Fibroblast of pulmonary artery (primary cell): ENCODE data around the gene INPP4B.

Experiments
- DNase-seq: peaks from one replicate; pipeline ENCODE4 v3.0.0-alpha.2; 2010; ENCODE audit warnings: low read depth
- H3K4me3 ChIP-seq: replicated peaks from 2 replicates; pipeline ENCODE4 v1.5.1; 2011; ENCODE audit warnings: low read depth, mild to moderate bottlenecking, control low read depth, low read length, moderate library complexity
- TF ChIP-seq, protein P1 (sequence below): IDR thresholded peaks from 2 replicates; pipeline ENCODE4 v1.5.1; 2011; ENCODE audit warnings: mild to moderate bottlenecking, control low read depth, low read length, inconsistent platforms; ENCODE audit errors: missing control alignments

Gene INPP4B

DNA sequence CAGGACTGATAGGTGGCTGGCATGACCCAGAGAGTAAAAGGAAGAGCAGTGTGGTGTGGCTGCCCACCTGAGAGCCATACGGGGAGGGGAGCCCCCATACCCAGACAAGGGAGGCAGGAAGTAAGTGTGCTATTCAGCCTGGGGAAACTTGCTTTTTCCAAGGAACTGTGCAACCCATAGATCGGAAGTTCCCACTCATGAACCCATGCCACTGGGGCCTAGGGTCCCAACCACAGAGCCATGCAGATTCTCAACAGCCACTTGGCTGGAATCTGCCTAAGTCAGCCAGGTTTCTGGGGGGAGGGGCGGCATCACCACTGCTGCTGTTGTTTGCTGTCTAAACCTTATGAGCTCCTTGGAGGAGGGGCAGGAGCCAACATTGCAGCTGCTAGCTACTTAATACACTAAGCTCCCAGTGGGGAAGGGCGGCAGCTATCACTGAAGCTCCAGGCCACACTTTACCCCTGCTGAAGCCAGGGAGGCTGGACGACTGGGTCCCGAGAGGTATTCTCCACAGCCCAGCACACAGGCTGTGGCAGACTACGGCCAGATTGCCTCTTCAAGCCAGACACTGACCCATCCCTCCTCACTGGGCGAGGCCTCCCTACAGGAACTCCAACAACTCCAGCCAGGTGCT lies 410.4 kb downstream of the INPP4B start:
- TF ChIP-seq, protein P1, sequence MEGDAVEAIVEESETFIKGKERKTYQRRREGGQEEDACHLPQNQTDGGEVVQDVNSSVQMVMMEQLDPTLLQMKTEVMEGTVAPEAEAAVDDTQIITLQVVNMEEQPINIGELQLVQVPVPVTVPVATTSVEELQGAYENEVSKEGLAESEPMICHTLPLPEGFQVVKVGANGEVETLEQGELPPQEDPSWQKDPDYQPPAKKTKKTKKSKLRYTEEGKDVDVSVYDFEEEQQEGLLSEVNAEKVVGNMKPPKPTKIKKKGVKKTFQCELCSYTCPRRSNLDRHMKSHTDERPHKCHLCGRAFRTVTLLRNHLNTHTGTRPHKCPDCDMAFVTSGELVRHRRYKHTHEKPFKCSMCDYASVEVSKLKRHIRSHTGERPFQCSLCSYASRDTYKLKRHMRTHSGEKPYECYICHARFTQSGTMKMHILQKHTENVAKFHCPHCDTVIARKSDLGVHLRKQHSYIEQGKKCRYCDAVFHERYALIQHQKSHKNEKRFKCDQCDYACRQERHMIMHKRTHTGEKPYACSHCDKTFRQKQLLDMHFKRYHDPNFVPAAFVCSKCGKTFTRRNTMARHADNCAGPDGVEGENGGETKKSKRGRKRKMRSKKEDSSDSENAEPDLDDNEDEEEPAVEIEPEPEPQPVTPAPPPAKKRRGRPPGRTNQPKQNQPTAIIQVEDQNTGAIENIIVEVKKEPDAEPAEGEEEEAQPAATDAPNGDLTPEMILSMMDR, result no peak
- no peak overlapping the region for H3K4me3 ChIP-seq
- no peak for DNase-seq

- TF ChIP-seq, protein P1, result no peak
- no peak for DNase-seq
- H3K4me3 ChIP-seq, result no peak overlapping the region
These were observed 411.4 kb downstream of the INPP4B start for GRCh38 chr4:142434519-142435224.

DNA sequence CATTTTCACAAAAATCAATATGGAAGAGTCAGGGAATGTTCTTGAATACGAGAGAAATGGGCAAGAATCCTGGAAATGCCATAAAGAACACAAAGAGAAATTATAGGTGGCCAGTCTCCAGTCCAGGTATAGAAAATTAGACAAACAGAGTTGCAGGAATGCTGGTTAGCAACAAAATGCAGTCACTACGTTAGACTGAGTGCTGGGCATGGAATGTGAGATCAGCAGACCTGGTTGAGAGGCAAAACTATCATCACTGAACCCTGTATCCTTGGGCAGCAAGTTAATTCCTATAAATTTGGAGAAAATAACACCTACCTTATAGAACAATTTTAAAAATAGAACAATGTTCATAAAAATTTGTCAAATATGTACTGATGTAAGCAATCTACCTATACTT lies 417.4 kb downstream of the INPP4B start:
- H3K4me3 ChIP-seq, result no peak overlapping the region
- DNase-seq, result no peak
- TF ChIP-seq, protein P1, result no peak

- no peak for DNase-seq
- TF ChIP-seq, protein P1, result no peak
- no peak overlapping the region for H3K4me3 ChIP-seq
These were observed 418.6 kb downstream of the INPP4B start for GRCh38 chr4:142427456-142427855.

DNA sequence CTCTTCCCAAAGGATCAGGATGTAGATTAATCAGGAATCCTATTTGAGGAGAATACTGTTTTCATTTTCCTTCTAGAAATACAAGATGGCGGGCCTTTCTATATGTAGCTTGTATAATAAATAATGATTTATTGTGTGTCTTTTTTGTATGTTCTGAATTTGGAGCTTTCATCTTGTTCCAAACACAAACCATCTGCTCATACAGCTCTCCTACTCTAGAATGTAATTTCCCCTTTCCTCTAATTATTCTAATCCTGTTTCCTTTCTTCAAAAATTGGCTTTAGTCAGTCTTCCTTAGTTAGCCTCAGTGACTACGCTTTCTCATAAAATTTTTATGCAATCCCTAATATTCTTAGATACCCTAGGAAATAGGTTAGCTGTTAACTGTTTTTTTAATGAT lies 422.2 kb downstream of the INPP4B start:
- TF ChIP-seq, protein P1, result no peak

GRCh38 chr4:142420311-142421095 lies 425.6 kb downstream of the INPP4B start:
- TF ChIP-seq, protein P1, result no peak
- no peak for DNase-seq
- no peak overlapping the region for H3K4me3 ChIP-seq

More for the DNA sequence above, 422.2 kb downstream of the INPP4B start:
- H3K4me3 ChIP-seq, result no peak overlapping the region
- DNase-seq, result no peak
